Measurements from ENCODE around the gene CLEC3B. TPM values are rescaled to one million over a fixed set of nuclear protein-coding genes. Genes with fewer than 3 reads are reported as not detected.
"Not testable (repeated sequence)": the region's sequence is repeated elsewhere in the genome, so short reads cannot be mapped to it uniquely, and the experiment has no call there.

CLEC3B gene
- total RNA-seq, 1 donor from 2014 or later, result not detected

- Mint-ChIP-seq H3K4me3 (no peak overlapping the region), H3K9me3 (no peaks in the 10 kb centered on the region), H3K27me3 (ENCODE audit: low read depth) (no peaks in the 10 kb centered on the region), H3K27ac (ENCODE audit: unreplicated experiment) (no peak overlapping the region), H3K4me1 (peaks cover 5% of the 10 kb centered on the region), H3K36me3 (ENCODE audit: low read depth) (no peaks in the 10 kb centered on the region)
- DNase-seq (ENCODE audit: low read depth, low spot score), result no peak
- TF ChIP-seq CTCF (conservative IDR thresholded peaks at IDR 0.05), result no peak
Observed at GRCh38 chr3:45067486-45067885, 41.4 kb downstream of the CLEC3B start.

GRCh38 chr3:45067941-45068340 lies 41.8 kb downstream of the CLEC3B start:
- H3K4me1 Mint-ChIP-seq, result peaks cover 5% of the 10 kb centered on the region
- no peak for TF ChIP-seq CTCF (conservative IDR thresholded peaks at IDR 0.05)
- no peak overlapping the region for H3K4me3 Mint-ChIP-seq
- H3K9me3 Mint-ChIP-seq, result no peaks in the 10 kb centered on the region
- no peak overlapping the region for H3K27ac Mint-ChIP-seq (ENCODE audit: unreplicated experiment)
- no peaks in the 10 kb centered on the region for H3K27me3 Mint-ChIP-seq (ENCODE audit: low read depth)
- DNase-seq (ENCODE audit: low read depth, low spot score), result no peak
- no peaks in the 10 kb centered on the region for H3K36me3 Mint-ChIP-seq (ENCODE audit: low read depth)

GRCh38 chr3:45071075-45071474 lies 45.0 kb downstream of the CLEC3B start:
- no peaks in the 10 kb centered on the region for H3K27me3 Mint-ChIP-seq (ENCODE audit: low read depth)
- no peak for DNase-seq (ENCODE audit: low read depth, low spot score)
- H3K9me3 Mint-ChIP-seq, result no peaks in the 10 kb centered on the region
- no peak overlapping the region for H3K27ac Mint-ChIP-seq (ENCODE audit: unreplicated experiment)
- no peak for TF ChIP-seq CTCF (conservative IDR thresholded peaks at IDR 0.05)
- H3K4me3 Mint-ChIP-seq, result no peak overlapping the region
- peaks cover 7% of the 10 kb centered on the region for H3K4me1 Mint-ChIP-seq
- H3K36me3 Mint-ChIP-seq (ENCODE audit: low read depth), result no peaks in the 10 kb centered on the region

- no peak for TF ChIP-seq CTCF (conservative IDR thresholded peaks at IDR 0.05)
- H3K9me3 Mint-ChIP-seq, result peaks cover 4% of the 10 kb centered on the region
- no peaks in the 10 kb centered on the region for H3K27me3 Mint-ChIP-seq (ENCODE audit: low read depth)
- no peak overlapping the region for H3K27ac Mint-ChIP-seq (ENCODE audit: unreplicated experiment)
- no peaks in the 10 kb centered on the region for H3K36me3 Mint-ChIP-seq (ENCODE audit: low read depth)
- DNase-seq (ENCODE audit: low read depth, low spot score), result no peak
- peaks cover 5% of the 10 kb centered on the region for H3K4me1 Mint-ChIP-seq
- H3K4me3 Mint-ChIP-seq, result no peak overlapping the region
Observed at GRCh38 chr3:45075821-45076625, 49.9 kb downstream of the CLEC3B start.

GRCh38 chr3:45078256-45078655 lies 52.2 kb downstream of the CLEC3B start:
- H3K9me3 Mint-ChIP-seq; H3K27ac Mint-ChIP-seq (ENCODE audit: unreplicated experiment); H3K4me1 Mint-ChIP-seq; H3K27me3 Mint-ChIP-seq (ENCODE audit: low read depth); H3K36me3 Mint-ChIP-seq (ENCODE audit: low read depth); DNase-seq (ENCODE audit: low read depth, low spot score); H3K4me3 Mint-ChIP-seq: not testable (repeated sequence)

- no peak overlapping the region for H3K27ac Mint-ChIP-seq (ENCODE audit: unreplicated experiment)
- H3K36me3 Mint-ChIP-seq (ENCODE audit: low read depth), result no peaks in the 10 kb centered on the region
- peaks cover 5% of the 10 kb centered on the region for H3K4me1 Mint-ChIP-seq
- peaks cover 4% of the 10 kb centered on the region for H3K9me3 Mint-ChIP-seq
- no peaks in the 10 kb centered on the region for H3K27me3 Mint-ChIP-seq (ENCODE audit: low read depth)
- DNase-seq (ENCODE audit: low read depth, low spot score), result no peak
- TF ChIP-seq CTCF (conservative IDR thresholded peaks at IDR 0.05), result peak; percentile 43
- no peak overlapping the region for H3K4me3 Mint-ChIP-seq
Observed at GRCh38 chr3:45078910-45079522, 52.9 kb downstream of the CLEC3B start.

All from neural crest cell (in vitro differentiated cells).